Measurements from ENCODE around the gene IRAK3.
A peak's percentile ranks its signal among the peaks of the same experiment; 100 is the strongest.
"Not testable (repeated sequence)": the region's sequence is repeated elsewhere in the genome, so short reads cannot be mapped to it uniquely, and the experiment has no call there.

The IRAK3 gene

DNA sequence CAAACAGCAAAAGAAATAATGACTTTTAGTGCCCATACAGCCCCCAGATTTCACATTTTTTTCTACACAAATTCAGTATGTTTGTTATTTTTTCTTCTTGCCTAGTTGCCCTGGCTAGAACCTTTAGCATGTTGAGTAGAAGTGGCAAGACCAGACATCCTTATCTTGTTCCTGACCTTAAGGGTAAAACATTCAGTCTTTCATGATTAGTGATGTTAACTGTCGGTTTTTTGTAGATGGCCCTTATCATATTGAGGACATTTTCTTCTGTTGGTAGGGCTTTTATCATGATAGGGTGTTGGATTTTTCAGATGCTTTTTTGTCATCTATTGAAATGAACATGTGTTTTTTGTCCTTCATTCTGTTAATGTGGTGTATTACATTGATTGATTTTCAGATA lies 17.1 kb downstream of the IRAK3 start:
- no peaks in the 10 kb centered on the region for H3K4me1 ChIP-seq (ENCODE audit: control insufficient read depth, insufficient read depth, low read length, poor library complexity, severe bottlenecking)
- no peaks in the 10 kb centered on the region for H3K27me3 ChIP-seq (replicated peaks; ENCODE audit: control insufficient read depth, insufficient read depth, low read length, poor library complexity, severe bottlenecking)
- H3K27ac ChIP-seq (ENCODE audit: insufficient read depth, low read length, poor library complexity, severe bottlenecking) = no peak overlapping the region
- DNase-seq = no peak
- H3K9me3 ChIP-seq (ENCODE audit: control insufficient read depth, low read length) = no peaks in the 10 kb centered on the region
- H3K36me3 ChIP-seq (ENCODE audit: control insufficient read depth, insufficient read depth, low read length) = no peaks in the 10 kb centered on the region
- no peak overlapping the region for H3K4me3 ChIP-seq (ENCODE audit: insufficient read depth, low read depth, low read length, poor library complexity, severe bottlenecking)

- Histone ChIP-seq H3K27me3 (replicated peaks; ENCODE audit: control insufficient read depth, insufficient read depth, low read length, poor library complexity, severe bottlenecking) (no peaks in the 10 kb centered on the region), H3K36me3 (ENCODE audit: control insufficient read depth, insufficient read depth, low read length) (no peaks in the 10 kb centered on the region), H3K9me3 (ENCODE audit: control insufficient read depth, low read length) (no peaks in the 10 kb centered on the region), H3K27ac (ENCODE audit: insufficient read depth, low read length, poor library complexity, severe bottlenecking) (no peak overlapping the region), H3K4me1 (ENCODE audit: control insufficient read depth, insufficient read depth, low read length, poor library complexity, severe bottlenecking) (no peaks in the 10 kb centered on the region), H3K4me3 (ENCODE audit: insufficient read depth, low read depth, low read length, poor library complexity, severe bottlenecking) (no peak overlapping the region)
- DNase-seq = no peak
Measured at GRCh38 chr12:66210840-66211239, 21.8 kb downstream of the IRAK3 start.

DNA sequence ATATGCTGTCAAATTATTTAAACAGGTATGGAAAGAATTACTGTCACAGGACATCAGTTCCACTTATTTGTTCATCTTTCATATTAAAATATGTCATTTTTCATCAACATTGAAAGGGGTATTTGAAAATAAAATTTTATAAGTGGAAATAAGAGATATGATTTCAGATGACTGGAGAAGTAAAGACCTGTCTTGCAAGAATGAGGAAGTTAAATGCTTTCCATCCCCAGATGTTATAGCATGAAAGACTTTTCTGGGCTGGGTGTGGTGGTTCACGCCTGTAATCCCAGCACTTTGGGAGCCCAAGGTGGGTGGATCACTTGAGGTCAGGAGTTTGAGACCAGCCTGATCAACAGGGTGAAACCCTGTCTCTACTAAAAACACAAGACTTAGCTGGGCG lies 22.6 kb downstream of the IRAK3 start:
- not testable (repeated sequence) for H3K9me3 ChIP-seq (ENCODE audit: control insufficient read depth, low read length); H3K4me3 ChIP-seq (ENCODE audit: insufficient read depth, low read depth, low read length, poor library complexity, severe bottlenecking); H3K36me3 ChIP-seq (ENCODE audit: control insufficient read depth, insufficient read depth, low read length); H3K4me1 ChIP-seq (ENCODE audit: control insufficient read depth, insufficient read depth, low read length, poor library complexity, severe bottlenecking); H3K27ac ChIP-seq (ENCODE audit: insufficient read depth, low read length, poor library complexity, severe bottlenecking); H3K27me3 ChIP-seq (replicated peaks; ENCODE audit: control insufficient read depth, insufficient read depth, low read length, poor library complexity, severe bottlenecking); DNase-seq

DNA sequence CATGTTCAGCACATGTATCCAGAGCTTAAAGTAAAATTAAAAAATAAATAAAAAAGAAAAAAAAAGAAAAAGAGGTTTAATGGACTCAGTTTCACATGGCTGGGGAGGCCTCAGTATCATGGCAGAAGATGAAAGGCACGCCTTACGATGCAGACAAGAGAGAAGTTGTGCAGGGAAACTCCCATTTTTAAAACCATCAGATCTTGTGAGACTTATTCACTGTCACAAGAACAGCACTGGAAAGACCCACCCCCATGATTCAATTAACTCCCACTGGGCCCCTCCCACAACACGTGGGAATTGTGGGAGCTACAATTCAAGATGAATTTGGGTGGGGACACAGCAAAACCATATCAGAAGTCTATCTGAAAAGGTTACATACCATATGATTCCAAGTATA lies 24.0 kb downstream of the IRAK3 start:
- H3K27ac ChIP-seq (ENCODE audit: insufficient read depth, low read length, poor library complexity, severe bottlenecking); H3K9me3 ChIP-seq (ENCODE audit: control insufficient read depth, low read length); DNase-seq; H3K4me1 ChIP-seq (ENCODE audit: control insufficient read depth, insufficient read depth, low read length, poor library complexity, severe bottlenecking); H3K27me3 ChIP-seq (replicated peaks; ENCODE audit: control insufficient read depth, insufficient read depth, low read length, poor library complexity, severe bottlenecking); H3K36me3 ChIP-seq (ENCODE audit: control insufficient read depth, insufficient read depth, low read length); H3K4me3 ChIP-seq (ENCODE audit: insufficient read depth, low read depth, low read length, poor library complexity, severe bottlenecking): not testable (repeated sequence)

DNA sequence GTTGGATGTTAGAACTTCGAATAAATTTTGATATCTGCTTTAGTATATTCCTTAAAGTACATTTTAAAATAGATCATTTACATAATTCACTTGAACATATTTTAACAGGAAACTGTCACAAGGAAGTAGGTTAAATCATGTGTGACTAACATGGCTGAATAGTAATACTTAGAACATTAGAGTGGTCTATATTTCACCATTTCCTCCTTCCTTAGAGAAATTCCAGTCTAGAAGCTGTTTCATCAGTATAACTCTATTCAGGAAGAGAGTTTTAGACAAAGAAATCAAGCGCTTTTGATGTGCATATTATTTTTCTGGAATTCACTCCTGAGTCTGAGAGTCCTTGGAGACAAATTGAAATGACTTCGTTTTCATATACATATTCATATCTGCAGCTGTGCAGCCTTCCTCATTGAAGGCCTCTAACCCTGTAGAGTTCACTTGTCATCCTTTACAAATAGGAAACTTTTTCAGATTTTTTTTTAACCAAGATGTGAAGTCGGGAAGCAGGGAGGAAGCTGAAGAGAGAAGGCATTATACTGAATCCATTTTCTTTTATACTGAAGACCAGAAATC lies 28.4 kb downstream of the IRAK3 start:
- Histone ChIP-seq H3K27ac (ENCODE audit: insufficient read depth, low read length, poor library complexity, severe bottlenecking) (no peak overlapping the region), H3K27me3 (replicated peaks; ENCODE audit: control insufficient read depth, insufficient read depth, low read length, poor library complexity, severe bottlenecking) (no peaks in the 10 kb centered on the region)

GRCh38 chr12:66228462-66228861 lies 39.4 kb downstream of the IRAK3 start:
- DNase-seq = no peak
- no peaks in the 10 kb centered on the region for H3K36me3 ChIP-seq (ENCODE audit: control insufficient read depth, insufficient read depth, low read length)

More for the DNA sequence above, 28.4 kb downstream of the IRAK3 start:
- no peak for DNase-seq
- H3K9me3 ChIP-seq (ENCODE audit: control insufficient read depth, low read length) = no peaks in the 10 kb centered on the region
- no peaks in the 10 kb centered on the region for H3K36me3 ChIP-seq (ENCODE audit: control insufficient read depth, insufficient read depth, low read length)
- H3K4me3 ChIP-seq (ENCODE audit: insufficient read depth, low read depth, low read length, poor library complexity, severe bottlenecking) = no peak overlapping the region
- H3K4me1 ChIP-seq (ENCODE audit: control insufficient read depth, insufficient read depth, low read length, poor library complexity, severe bottlenecking) = no peaks in the 10 kb centered on the region

GRCh38 chr12:66232263-66232662 lies 43.2 kb downstream of the IRAK3 start:
- H3K27ac ChIP-seq (ENCODE audit: insufficient read depth, low read length, poor library complexity, severe bottlenecking) = no peak overlapping the region
- no peak overlapping the region for H3K4me3 ChIP-seq (ENCODE audit: insufficient read depth, low read depth, low read length, poor library complexity, severe bottlenecking)
- H3K9me3 ChIP-seq (ENCODE audit: control insufficient read depth, low read length) = no peaks in the 10 kb centered on the region
- peaks cover 11% of the 10 kb centered on the region for H3K27me3 ChIP-seq (replicated peaks; ENCODE audit: control insufficient read depth, insufficient read depth, low read length, poor library complexity, severe bottlenecking)
- no peaks in the 10 kb centered on the region for H3K36me3 ChIP-seq (ENCODE audit: control insufficient read depth, insufficient read depth, low read length)
- no peak for DNase-seq
- no peaks in the 10 kb centered on the region for H3K4me1 ChIP-seq (ENCODE audit: control insufficient read depth, insufficient read depth, low read length, poor library complexity, severe bottlenecking)

More at GRCh38 chr12:66228462-66228861, 39.4 kb downstream of the IRAK3 start:
- Histone ChIP-seq H3K27ac (ENCODE audit: insufficient read depth, low read length, poor library complexity, severe bottlenecking) (no peak overlapping the region), H3K9me3 (ENCODE audit: control insufficient read depth, low read length) (no peaks in the 10 kb centered on the region), H3K27me3 (replicated peaks; ENCODE audit: control insufficient read depth, insufficient read depth, low read length, poor library complexity, severe bottlenecking) (no peaks in the 10 kb centered on the region), H3K4me1 (ENCODE audit: control insufficient read depth, insufficient read depth, low read length, poor library complexity, severe bottlenecking) (no peaks in the 10 kb centered on the region), H3K4me3 (ENCODE audit: insufficient read depth, low read depth, low read length, poor library complexity, severe bottlenecking) (no peak overlapping the region)

DNA sequence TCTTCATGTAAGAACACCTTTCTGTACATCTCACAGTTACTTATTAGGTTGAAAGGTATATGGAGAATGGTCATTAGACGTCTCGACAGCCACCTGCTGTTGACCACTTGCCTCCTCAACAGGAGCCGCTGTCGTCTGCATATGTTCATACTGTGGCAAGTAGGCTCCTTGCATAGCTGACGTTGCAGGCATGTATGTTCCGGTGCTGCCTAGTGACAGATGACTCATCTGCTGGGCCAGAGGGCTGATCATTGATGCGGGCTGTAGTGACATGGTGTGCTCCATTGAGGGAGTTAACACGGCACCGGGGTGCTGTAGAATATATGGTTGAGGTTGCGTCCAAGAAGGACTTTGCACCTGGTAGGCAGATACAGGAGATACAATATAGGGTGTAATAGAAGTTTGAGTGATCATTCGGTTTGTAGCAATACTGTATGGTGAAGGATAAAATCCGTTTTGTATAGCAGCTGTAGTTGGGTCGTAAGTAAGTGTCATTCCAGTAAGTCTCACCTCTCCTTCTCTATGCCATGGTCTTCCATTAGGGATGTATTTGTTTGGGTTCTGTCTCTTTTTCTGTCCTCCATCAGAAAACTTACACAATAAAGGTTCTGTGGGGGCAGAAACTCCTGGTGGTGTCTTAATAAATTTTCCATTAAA lies 45.2 kb downstream of the IRAK3 start:
- not testable (repeated sequence) for H3K4me3 ChIP-seq (ENCODE audit: insufficient read depth, low read depth, low read length, poor library complexity, severe bottlenecking); H3K27ac ChIP-seq (ENCODE audit: insufficient read depth, low read length, poor library complexity, severe bottlenecking); H3K9me3 ChIP-seq (ENCODE audit: control insufficient read depth, low read length); H3K36me3 ChIP-seq (ENCODE audit: control insufficient read depth, insufficient read depth, low read length); H3K4me1 ChIP-seq (ENCODE audit: control insufficient read depth, insufficient read depth, low read length, poor library complexity, severe bottlenecking)
- peak in 2 of 3 donors; percentile 9 to 12 for DNase-seq
- peaks cover 11% of the 10 kb centered on the region for H3K27me3 ChIP-seq (replicated peaks; ENCODE audit: control insufficient read depth, insufficient read depth, low read length, poor library complexity, severe bottlenecking)

- Histone ChIP-seq H3K4me3 (ENCODE audit: insufficient read depth, low read depth, low read length, poor library complexity, severe bottlenecking) (peak overlapping the region; percentile 44), H3K27me3 (replicated peaks; ENCODE audit: control insufficient read depth, insufficient read depth, low read length, poor library complexity, severe bottlenecking) (peaks cover 11% of the 10 kb centered on the region)
- not testable (repeated sequence) for H3K9me3 ChIP-seq (ENCODE audit: control insufficient read depth, low read length); H3K36me3 ChIP-seq (ENCODE audit: control insufficient read depth, insufficient read depth, low read length); H3K27ac ChIP-seq (ENCODE audit: insufficient read depth, low read length, poor library complexity, severe bottlenecking); H3K4me1 ChIP-seq (ENCODE audit: control insufficient read depth, insufficient read depth, low read length, poor library complexity, severe bottlenecking)
- peak in 2 of 3 donors; percentile 3 to 5 for DNase-seq
Measured at GRCh38 chr12:66234773-66235625, 46.0 kb downstream of the IRAK3 start.
